Hematopoietic multipotent progenitor cell treated with erythropoietin and hydrocortisone succinate and interleukin-3 and kit ligand, for 6 days (in vitro differentiated cells): ENCODE data around the gene ANKRD2.

Experiments used
- DNase-seq: peaks from one replicate; pipeline ENCODE4 v3.0.0-alpha.2; 2015

Gene ANKRD2

GRCh38 chr10:97597778-97598177, 25.2 kb downstream of the ANKRD2 start:
- peak; percentile 25 for DNase-seq

GRCh38 chr10:97598407-97599271, 26.1 kb downstream of the ANKRD2 start:
- DNase-seq, result no peak

- DNase-seq, result no peak
Observed at GRCh38 chr10:97599272-97599619, 26.7 kb downstream of the ANKRD2 start.

GRCh38 chr10:97600616-97601015, 28.0 kb downstream of the ANKRD2 start:
- DNase-seq, result no peak

GRCh38 chr10:97601268-97602215, 29.0 kb downstream of the ANKRD2 start:
- no peak for DNase-seq

- no peak for DNase-seq
Observed at GRCh38 chr10:97607095-97607636, 34.6 kb downstream of the ANKRD2 start.

GRCh38 chr10:97608991-97609561, 36.5 kb downstream of the ANKRD2 start:
- DNase-seq, result no peak

- DNase-seq, result no peak
Observed at GRCh38 chr10:97611473-97611872, 38.9 kb downstream of the ANKRD2 start.

GRCh38 chr10:97612386-97612785, 39.8 kb downstream of the ANKRD2 start:
- DNase-seq, result peak; percentile 59

GRCh38 chr10:97618285-97618684, 45.7 kb downstream of the ANKRD2 start:
- DNase-seq, result no peak

- DNase-seq, result no peak
Observed at GRCh38 chr10:97618733-97619132, 46.2 kb downstream of the ANKRD2 start.

GRCh38 chr10:97623277-97623676, 50.7 kb downstream of the ANKRD2 start:
- no peak for DNase-seq

GRCh38 chr10:97627731-97628130, 55.2 kb downstream of the ANKRD2 start:
- peak; percentile 64 for DNase-seq

- DNase-seq, result no peak
Observed at GRCh38 chr10:97628228-97628627, 55.6 kb downstream of the ANKRD2 start.

GRCh38 chr10:97629289-97629688, 56.7 kb downstream of the ANKRD2 start:
- no peak for DNase-seq

- DNase-seq, result no peak
Observed at GRCh38 chr10:97631098-97631497, 58.5 kb downstream of the ANKRD2 start.

GRCh38 chr10:97632949-97633884, 60.6 kb downstream of the ANKRD2 start, which contains the start of gene MORN4:
Gene MORN4 (minus strand): TSS chr10:97633500. CDS start chr10:97619653, 13,847 bp downstream.
- peak; percentile 98 for DNase-seq
